Panc1 (cell line): Measurements from ENCODE around the gene YBX1.

ENCODE experiments used
- POLR2AphosphoS5 ChIP-seq: IDR thresholded peaks from 2 replicates; pipeline ENCODE4 v1.6.1; 2012; ENCODE audit warnings: mild to moderate bottlenecking, low read depth, low read length, moderate library complexity
- SIN3A ChIP-seq: IDR thresholded peaks from 2 replicates; pipeline ENCODE4 v1.6.1; 2012; ENCODE audit warnings: low read depth, mild to moderate bottlenecking, low read length, moderate library complexity, borderline replicate concordance; ENCODE audit not compliant: insufficient read depth
- TCF7L2 ChIP-seq: IDR thresholded peaks from 2 replicates; pipeline ENCODE4 v1.6.1; 2011; ENCODE audit warnings: mild to moderate bottlenecking, low read depth, low read length, inconsistent platforms
- TF ChIP-seq, protein P1 (sequence below), 2 experiments: IDR thresholded peaks; 2 replicates each; pipeline ENCODE4 v1.6.1; 2011 to 2012; ENCODE audit warnings: low read depth in 2 of 2, control low read depth in 1 of 2, low read length in 1 of 2, mild to moderate bottlenecking in 1 of 2, moderate library complexity in 1 of 2; ENCODE audit not compliant: insufficient read depth in 1 of 2
- TF ChIP-seq, protein P2 (sequence below): fragments of 450-650 bp; IDR thresholded peaks from 2 replicates; pipeline ENCODE4 v1.5.1; 2017; ENCODE audit warnings: mild to moderate bottlenecking

DNA sequence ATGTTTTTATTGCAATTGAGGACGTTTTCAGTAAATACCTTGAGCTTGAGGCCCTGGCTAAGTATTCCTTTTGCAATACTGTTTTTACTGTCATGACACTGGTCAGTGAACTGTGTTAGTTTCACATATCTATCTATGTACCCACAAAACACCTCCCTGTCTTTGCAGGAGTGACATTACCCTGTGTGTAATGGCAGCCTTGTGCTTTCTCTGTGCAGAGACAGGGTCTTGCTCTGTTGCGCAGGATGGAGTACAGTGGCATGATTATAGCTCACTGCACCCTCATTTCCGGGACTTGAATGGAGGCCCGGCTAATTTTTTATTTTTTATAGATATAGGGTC is 8.9 kb downstream of the YBX1 start:
- TF ChIP-seq, protein P1, sequence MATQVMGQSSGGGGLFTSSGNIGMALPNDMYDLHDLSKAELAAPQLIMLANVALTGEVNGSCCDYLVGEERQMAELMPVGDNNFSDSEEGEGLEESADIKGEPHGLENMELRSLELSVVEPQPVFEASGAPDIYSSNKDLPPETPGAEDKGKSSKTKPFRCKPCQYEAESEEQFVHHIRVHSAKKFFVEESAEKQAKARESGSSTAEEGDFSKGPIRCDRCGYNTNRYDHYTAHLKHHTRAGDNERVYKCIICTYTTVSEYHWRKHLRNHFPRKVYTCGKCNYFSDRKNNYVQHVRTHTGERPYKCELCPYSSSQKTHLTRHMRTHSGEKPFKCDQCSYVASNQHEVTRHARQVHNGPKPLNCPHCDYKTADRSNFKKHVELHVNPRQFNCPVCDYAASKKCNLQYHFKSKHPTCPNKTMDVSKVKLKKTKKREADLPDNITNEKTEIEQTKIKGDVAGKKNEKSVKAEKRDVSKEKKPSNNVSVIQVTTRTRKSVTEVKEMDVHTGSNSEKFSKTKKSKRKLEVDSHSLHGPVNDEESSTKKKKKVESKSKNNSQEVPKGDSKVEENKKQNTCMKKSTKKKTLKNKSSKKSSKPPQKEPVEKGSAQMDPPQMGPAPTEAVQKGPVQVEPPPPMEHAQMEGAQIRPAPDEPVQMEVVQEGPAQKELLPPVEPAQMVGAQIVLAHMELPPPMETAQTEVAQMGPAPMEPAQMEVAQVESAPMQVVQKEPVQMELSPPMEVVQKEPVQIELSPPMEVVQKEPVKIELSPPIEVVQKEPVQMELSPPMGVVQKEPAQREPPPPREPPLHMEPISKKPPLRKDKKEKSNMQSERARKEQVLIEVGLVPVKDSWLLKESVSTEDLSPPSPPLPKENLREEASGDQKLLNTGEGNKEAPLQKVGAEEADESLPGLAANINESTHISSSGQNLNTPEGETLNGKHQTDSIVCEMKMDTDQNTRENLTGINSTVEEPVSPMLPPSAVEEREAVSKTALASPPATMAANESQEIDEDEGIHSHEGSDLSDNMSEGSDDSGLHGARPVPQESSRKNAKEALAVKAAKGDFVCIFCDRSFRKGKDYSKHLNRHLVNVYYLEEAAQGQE (IDR thresholded peaks at IDR 0.05; ENCODE audit: insufficient read depth in 1 of 2, low read depth in 2 of 2, low read length in 1 of 2): no peak
- TF ChIP-seq, protein P2, sequence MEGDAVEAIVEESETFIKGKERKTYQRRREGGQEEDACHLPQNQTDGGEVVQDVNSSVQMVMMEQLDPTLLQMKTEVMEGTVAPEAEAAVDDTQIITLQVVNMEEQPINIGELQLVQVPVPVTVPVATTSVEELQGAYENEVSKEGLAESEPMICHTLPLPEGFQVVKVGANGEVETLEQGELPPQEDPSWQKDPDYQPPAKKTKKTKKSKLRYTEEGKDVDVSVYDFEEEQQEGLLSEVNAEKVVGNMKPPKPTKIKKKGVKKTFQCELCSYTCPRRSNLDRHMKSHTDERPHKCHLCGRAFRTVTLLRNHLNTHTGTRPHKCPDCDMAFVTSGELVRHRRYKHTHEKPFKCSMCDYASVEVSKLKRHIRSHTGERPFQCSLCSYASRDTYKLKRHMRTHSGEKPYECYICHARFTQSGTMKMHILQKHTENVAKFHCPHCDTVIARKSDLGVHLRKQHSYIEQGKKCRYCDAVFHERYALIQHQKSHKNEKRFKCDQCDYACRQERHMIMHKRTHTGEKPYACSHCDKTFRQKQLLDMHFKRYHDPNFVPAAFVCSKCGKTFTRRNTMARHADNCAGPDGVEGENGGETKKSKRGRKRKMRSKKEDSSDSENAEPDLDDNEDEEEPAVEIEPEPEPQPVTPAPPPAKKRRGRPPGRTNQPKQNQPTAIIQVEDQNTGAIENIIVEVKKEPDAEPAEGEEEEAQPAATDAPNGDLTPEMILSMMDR: no peak
- no peak for TF ChIP-seq SIN3A
- no peak for TF ChIP-seq POLR2AphosphoS5
- TF ChIP-seq TCF7L2: no peak
